Epithelial cell of proximal tubule (primary cell): ENCODE results near the gene NLGN1. TPM values are rescaled to one million over a fixed set of nuclear protein-coding genes. Genes with fewer than 3 reads are reported as not detected.

Source experiments
- DNase-seq: peaks from one replicate; pipeline ENCODE4 v3.0.0-alpha.2; 2011; ENCODE audit warnings: low read depth
- H3K4me3 ChIP-seq: 2 replicates; pipeline ENCODE4 v1.5.1; 2011; ENCODE audit warnings: low read depth, mild to moderate bottlenecking, low read length
- CTCF ChIP-seq: conservative IDR thresholded peaks from 2 replicates; pipeline ENCODE4 v1.5.1; 2012; ENCODE audit warnings: low read depth, mild to moderate bottlenecking, low read length
- total RNA-seq: library from RNA; depleted of rRNA; stranded (reverse); fragments of >200 nt; gene quantifications from 2 replicates; pipeline ENCODE4 v1.2.3, GENCODE V29; 2015

NLGN1 gene
- total RNA-seq, 1 donor from 2014 or later, result 1.9 TPM

GRCh38 chr3:174255454-174255853 lies 857.9 kb downstream of the NLGN1 start:
- H3K4me3 ChIP-seq, result no peak overlapping the region
- TF ChIP-seq CTCF, result no peak
- DNase-seq, result no peak

- DNase-seq, result no peak
- TF ChIP-seq CTCF, result no peak
Observed at GRCh38 chr3:174266476-174266875, 868.9 kb downstream of the NLGN1 start.

GRCh38 chr3:174268061-174268460 lies 870.5 kb downstream of the NLGN1 start:
- no peak for TF ChIP-seq CTCF
- no peak overlapping the region for H3K4me3 ChIP-seq
- no peak for DNase-seq

More at GRCh38 chr3:174266476-174266875, 868.9 kb downstream of the NLGN1 start:
- H3K4me3 ChIP-seq, result no peak overlapping the region

GRCh38 chr3:174268586-174268985 lies 871.0 kb downstream of the NLGN1 start:
- no peak for TF ChIP-seq CTCF
- no peak overlapping the region for H3K4me3 ChIP-seq
- no peak for DNase-seq

GRCh38 chr3:174270841-174271240 lies 873.3 kb downstream of the NLGN1 start:
- TF ChIP-seq CTCF, result no peak
- no peak overlapping the region for H3K4me3 ChIP-seq
- peak; percentile 10 for DNase-seq

- no peak overlapping the region for H3K4me3 ChIP-seq
- DNase-seq, result no peak
- no peak for TF ChIP-seq CTCF
Observed at GRCh38 chr3:174275336-174275735, 877.8 kb downstream of the NLGN1 start.

- no peak for TF ChIP-seq CTCF
- no peak for DNase-seq
- H3K4me3 ChIP-seq, result no peak overlapping the region
Observed at GRCh38 chr3:174276826-174277225, 879.3 kb downstream of the NLGN1 start.
